ENCODE measurements around the gene SLC2A10.

DNA sequence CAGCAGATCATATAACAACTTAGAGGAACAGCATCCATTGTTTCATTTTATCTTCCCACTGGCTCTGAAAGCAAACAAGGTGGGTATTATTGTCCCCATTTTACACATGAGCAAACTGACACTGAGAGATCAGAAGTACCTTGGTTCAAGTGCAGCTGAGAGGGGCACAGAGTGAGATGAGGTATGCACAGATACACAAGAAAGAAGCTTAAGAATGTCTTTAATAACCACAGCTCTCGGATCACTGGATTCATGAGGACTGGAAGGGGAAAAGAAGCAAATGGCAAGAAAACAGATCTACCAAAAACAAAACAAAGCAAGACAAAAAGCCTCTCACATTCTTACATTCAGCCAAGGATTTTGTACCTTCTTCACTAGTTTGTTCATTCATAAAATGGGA lies 10.6 kb downstream of the SLC2A10 start:
- TF ChIP-seq, protein P1, sequence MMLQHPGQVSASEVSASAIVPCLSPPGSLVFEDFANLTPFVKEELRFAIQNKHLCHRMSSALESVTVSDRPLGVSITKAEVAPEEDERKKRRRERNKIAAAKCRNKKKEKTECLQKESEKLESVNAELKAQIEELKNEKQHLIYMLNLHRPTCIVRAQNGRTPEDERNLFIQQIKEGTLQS (IDR thresholded peaks at IDR 0.05; ENCODE audit: borderline replicate concordance, extremely low read depth, low read depth, low read length): no peak
- TF ChIP-seq EP300 (IDR thresholded peaks at IDR 0.05; ENCODE audit: borderline replicate concordance in 1 of 2, control insufficient read depth in 1 of 2, low read depth in 2 of 2, low read length in 2 of 2): no peak
- TF ChIP-seq, protein P2, sequence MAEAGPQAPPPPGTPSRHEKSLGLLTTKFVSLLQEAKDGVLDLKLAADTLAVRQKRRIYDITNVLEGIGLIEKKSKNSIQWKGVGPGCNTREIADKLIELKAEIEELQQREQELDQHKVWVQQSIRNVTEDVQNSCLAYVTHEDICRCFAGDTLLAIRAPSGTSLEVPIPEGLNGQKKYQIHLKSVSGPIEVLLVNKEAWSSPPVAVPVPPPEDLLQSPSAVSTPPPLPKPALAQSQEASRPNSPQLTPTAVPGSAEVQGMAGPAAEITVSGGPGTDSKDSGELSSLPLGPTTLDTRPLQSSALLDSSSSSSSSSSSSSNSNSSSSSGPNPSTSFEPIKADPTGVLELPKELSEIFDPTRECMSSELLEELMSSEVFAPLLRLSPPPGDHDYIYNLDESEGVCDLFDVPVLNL (IDR thresholded peaks at IDR 0.05; ENCODE audit: low read depth, low read length): no peak
- TF ChIP-seq ZNF274 (IDR thresholded peaks at IDR 0.05; ENCODE audit: insufficient read depth, insufficient read length): no peak
- no peak for TF ChIP-seq FOXK2 (IDR thresholded peaks at IDR 0.05)
- TF ChIP-seq, protein P3, sequence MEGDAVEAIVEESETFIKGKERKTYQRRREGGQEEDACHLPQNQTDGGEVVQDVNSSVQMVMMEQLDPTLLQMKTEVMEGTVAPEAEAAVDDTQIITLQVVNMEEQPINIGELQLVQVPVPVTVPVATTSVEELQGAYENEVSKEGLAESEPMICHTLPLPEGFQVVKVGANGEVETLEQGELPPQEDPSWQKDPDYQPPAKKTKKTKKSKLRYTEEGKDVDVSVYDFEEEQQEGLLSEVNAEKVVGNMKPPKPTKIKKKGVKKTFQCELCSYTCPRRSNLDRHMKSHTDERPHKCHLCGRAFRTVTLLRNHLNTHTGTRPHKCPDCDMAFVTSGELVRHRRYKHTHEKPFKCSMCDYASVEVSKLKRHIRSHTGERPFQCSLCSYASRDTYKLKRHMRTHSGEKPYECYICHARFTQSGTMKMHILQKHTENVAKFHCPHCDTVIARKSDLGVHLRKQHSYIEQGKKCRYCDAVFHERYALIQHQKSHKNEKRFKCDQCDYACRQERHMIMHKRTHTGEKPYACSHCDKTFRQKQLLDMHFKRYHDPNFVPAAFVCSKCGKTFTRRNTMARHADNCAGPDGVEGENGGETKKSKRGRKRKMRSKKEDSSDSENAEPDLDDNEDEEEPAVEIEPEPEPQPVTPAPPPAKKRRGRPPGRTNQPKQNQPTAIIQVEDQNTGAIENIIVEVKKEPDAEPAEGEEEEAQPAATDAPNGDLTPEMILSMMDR (IDR thresholded peaks at IDR 0.05 in 2 of 3, conservative IDR thresholded peaks at IDR 0.05 in 1 of 3; ENCODE audit: control insufficient read depth in 2 of 3, extremely low read depth in 1 of 3, insufficient read depth in 1 of 3, low read depth in 3 of 3, low read length in 3 of 3): no peak

Data from GM12878 (cell line).